GM12878 (cell line): Measurements from ENCODE around the gene FAM221A. TPM values are rescaled to one million over a fixed set of nuclear protein-coding genes. Genes with fewer than 3 reads are reported as not detected.
A peak's percentile ranks its signal among the peaks of the same experiment; 100 is the strongest.

Experiments used
- ATAC-seq: fragments of 200-7000 bp; cut with Tn5 transposase; 3 replicates; pipeline ENCODE4 v1.9.1; 2020; ENCODE audit warnings: mild to moderate bottlenecking, moderate library complexity
- BruUV-seq: library from RNA; stranded (reverse); fragments of 400-500 nt; replicated peaks from 2 replicates; lab custom pipeline; 2021; lab: Mats Ljungman, UMichigan
- CTCF ChIA-PET: fragments of 300-600 bp; sonication (Branson Sonifier 250); formaldehyde crosslinking; extraction: SDS; loops from one replicate; lab custom pipeline; 2021; ENCODE audit warnings: inconsistent platforms; lab: Yijun Ruan, JAX
- POLR2A ChIA-PET: fragments of 350-600 bp; formaldehyde crosslinking; extraction: SDS; loops from one replicate; lab custom pipeline; 2021; ENCODE audit warnings: inconsistent platforms; lab: Charles Lee
- RAD21 ChIA-PET: fragments of 300-600 bp; sonication (Branson Sonifier 250); formaldehyde crosslinking; loops from one replicate; lab custom pipeline; 2023; ENCODE audit warnings: antibody characterized with exemption; ENCODE audit not compliant: unreplicated experiment; lab: Charles Lee
- SMC1A ChIA-PET: fragments of 300-600 bp; sonication (Branson Sonifier 250); formaldehyde crosslinking; loops from one replicate; lab custom pipeline; 2023; ENCODE audit not compliant: unreplicated experiment, uncharacterized antibody; lab: Charles Lee
- DNase-seq: peaks from one replicate; pipeline ENCODE4 v3.0.0-alpha.2; 2011; ENCODE audit warnings: low read depth, low spot score
- FAIRE-seq: peaks from 3 replicates; lab custom pipeline; 2011; peaks lifted over from hg19 to GRCh38; lab: Jason Lieb, UNC
- H2AFZ ChIP-seq: 2 replicates; pipeline ENCODE4 v1.6.0; 2011; ENCODE audit warnings: low read depth, low read length, control low read depth; ENCODE audit not compliant: control insufficient read depth
- H3K27ac ChIP-seq: 2 replicates; pipeline ENCODE4 v1.5.1; 2011; ENCODE audit warnings: control low read depth; ENCODE audit not compliant: control insufficient read depth, insufficient read depth
- H3K27me3 ChIP-seq, 2 experiments: replicated peaks in 1 of 2; 2 replicates each; pipeline versions ENCODE4 v1.6.0 to v1.6.1; 2011; ENCODE audit warnings: low read length in 1 of 2; ENCODE audit not compliant: control insufficient read depth in 2 of 2, insufficient read depth in 2 of 2
- H3K36me3 ChIP-seq, 2 experiments: 2 replicates each; pipeline ENCODE4 v1.5.1; 2011; ENCODE audit warnings: low read length in 1 of 2; ENCODE audit not compliant: control insufficient read depth in 2 of 2, insufficient read depth in 2 of 2
- H3K4me1 ChIP-seq: 2 replicates; pipeline ENCODE4 v1.6.1; 2011; ENCODE audit warnings: mild to moderate bottlenecking, low read length, moderate library complexity, mixed read lengths; ENCODE audit not compliant: control insufficient read depth, insufficient read depth
- H3K4me2 ChIP-seq: 2 replicates; pipeline ENCODE4 v1.6.0; 2011; ENCODE audit warnings: control low read depth; ENCODE audit not compliant: control insufficient read depth, insufficient read depth
- H3K4me3 ChIP-seq: fragments of 200-600 bp; sonication (generic); 2 replicates; pipeline ENCODE4 v1.5.1; 2016
- H3K79me2 ChIP-seq: 2 replicates; pipeline ENCODE4 v1.6.0; 2011; ENCODE audit warnings: low read length; ENCODE audit not compliant: control insufficient read depth, insufficient read depth
- H3K9ac ChIP-seq: 2 replicates; pipeline ENCODE4 v1.8.0; 2011; ENCODE audit warnings: low read length, control low read depth, mixed read lengths; ENCODE audit not compliant: control insufficient read depth, insufficient read depth
- H3K9me3 ChIP-seq: replicated peaks from 3 replicates; pipeline ENCODE4 v1.5.1; 2011; ENCODE audit warnings: mild to moderate bottlenecking, low read length; ENCODE audit not compliant: control insufficient read depth, insufficient read depth
- H4K20me1 ChIP-seq: 2 replicates; pipeline ENCODE4 v1.6.0; 2011; ENCODE audit not compliant: control insufficient read depth, insufficient read depth
- ATF7 ChIP-seq: fragments of 450-650 bp; IDR thresholded peaks from 2 replicates; pipeline ENCODE4 v1.6.1; 2016; ENCODE audit warnings: low read depth, mild to moderate bottlenecking
- BMI1 ChIP-seq: fragments of 450-650 bp; IDR thresholded peaks from 2 replicates; pipeline ENCODE4 v1.6.1; 2016; ENCODE audit warnings: mild to moderate bottlenecking, moderate library complexity, borderline replicate concordance
- GATAD2B ChIP-seq: fragments of 450-650 bp; conservative IDR thresholded peaks from 2 replicates; pipeline ENCODE4 v1.6.1; 2017; ENCODE audit warnings: low read depth, mild to moderate bottlenecking, moderate library complexity
- HDAC6 ChIP-seq: fragments of 200-600 bp; sonication (generic); IDR thresholded peaks from one replicate; pipeline ENCODE4 v1.8.0; 2017; ENCODE audit warnings: antibody characterized with exemption; ENCODE audit not compliant: unreplicated experiment
- MTA2 ChIP-seq: fragments of 450-650 bp; IDR thresholded peaks from 2 replicates; pipeline ENCODE4 v1.6.1; 2016; ENCODE audit warnings: low read depth, mild to moderate bottlenecking, moderate library complexity
- MXI1 ChIP-seq: fragments of 150-350 bp; IDR thresholded peaks from 2 replicates; pipeline ENCODE4 v1.6.1; 2011; ENCODE audit warnings: low read depth, mild to moderate bottlenecking, inconsistent platforms, low read length, improper control_type of control experiment
- NBN ChIP-seq: fragments of 450-650 bp; IDR thresholded peaks from 2 replicates; pipeline ENCODE4 v1.6.1; 2016
- POLR2A ChIP-seq: IDR thresholded peaks from 2 replicates; pipeline ENCODE4 v1.6.1; 2011; ENCODE audit warnings: low read depth, mild to moderate bottlenecking, low read length
- RUNX3 ChIP-seq: IDR thresholded peaks from 2 replicates; pipeline ENCODE4 v1.6.1; 2012; ENCODE audit warnings: low read length, inconsistent platforms
- TBL1XR1 ChIP-seq: IDR thresholded peaks from 2 replicates; pipeline ENCODE4 v1.6.1; 2012; ENCODE audit warnings: low read depth, low read length, improper control_type of control experiment
- WGBS: methylation state at CpG from one replicate; pipeline ENCODE4 v1.1.6; 2016; ENCODE audit warnings: low lambda C conversion rate; ENCODE audit not compliant: insufficient replicate concordance, insufficient coverage; ENCODE audit errors: missing lambda C conversion rate; 5-methylcytosine and 5-hydroxymethylcytosine counted together
- in situ Hi-C: fragments of 300-500 bp; cut with MboI; formaldehyde crosslinking; loops from 9 replicates; pipeline ENCODE4 v1.14.3; 2018; ENCODE audit warnings: mixed read lengths
- intact Hi-C: fragments of 100-400 bp; cut with micrococcal nuclease; formaldehyde crosslinking; loops from one replicate; pipeline ENCODE4 v1.14.2; 2022; ENCODE audit not compliant: unreplicated experiment
- polyA plus RNA-seq, 11 experiments: library from polyadenylated mRNA; depleted of rRNA in 4 of 11; unstranded in 6 of 11; stranded (reverse) in 5 of 11; fragments of >200 nt; fragmentation: Nextera tagmentation in 4 of 11; fragmentation: Illumina TruSeq in 1 of 11; extraction: Ambion mirVana in 4 of 11; extraction: Trizol in 1 of 11; gene quantifications; 1 replicate in 1 of 11; 2 replicates in 10 of 11; pipeline versions ENCODE4 v1.2.1 to v1.2.3, GENCODE V29; 2011 to 2016; ENCODE audit warnings: inconsistent platforms in 2 of 11, missing spikeins in 2 of 11, low read depth in 1 of 11
- total RNA-seq, 4 experiments: library from RNA; depleted of rRNA in 3 of 4; stranded (reverse); fragments of >200 nt in 3 of 4; fragmentation: Illumina TruSeq in 1 of 4; extraction: Trizol in 1 of 4; gene quantifications; 2 replicates each; pipeline versions ENCODE4 v1.2.1 to v1.2.3, GENCODE V29; 2013 to 2021
- TF ChIP-seq, protein P1 (sequence below): fragments of 150-350 bp; IDR thresholded peaks from 2 replicates; pipeline ENCODE4 v1.6.1; 2014; ENCODE audit warnings: mild to moderate bottlenecking, low read depth, low read length
- TF ChIP-seq, protein P2 (sequence below): fragments of 150-350 bp; IDR thresholded peaks from 2 replicates; pipeline ENCODE4 v1.6.1; 2016; ENCODE audit warnings: low read depth, low read length
- TF ChIP-seq, protein P3 (sequence below): IDR thresholded peaks from 2 replicates; pipeline ENCODE4 v1.6.1; 2012; ENCODE audit warnings: low read length, inconsistent platforms

The FAM221A gene
- total and polyA plus RNA-seq, 10 of the 15 experiments (the other 5 are each of a cell fraction or from before 2014, with no cell fraction given) = 6.3 to 16.7 (median 9.7) TPM

DNA sequence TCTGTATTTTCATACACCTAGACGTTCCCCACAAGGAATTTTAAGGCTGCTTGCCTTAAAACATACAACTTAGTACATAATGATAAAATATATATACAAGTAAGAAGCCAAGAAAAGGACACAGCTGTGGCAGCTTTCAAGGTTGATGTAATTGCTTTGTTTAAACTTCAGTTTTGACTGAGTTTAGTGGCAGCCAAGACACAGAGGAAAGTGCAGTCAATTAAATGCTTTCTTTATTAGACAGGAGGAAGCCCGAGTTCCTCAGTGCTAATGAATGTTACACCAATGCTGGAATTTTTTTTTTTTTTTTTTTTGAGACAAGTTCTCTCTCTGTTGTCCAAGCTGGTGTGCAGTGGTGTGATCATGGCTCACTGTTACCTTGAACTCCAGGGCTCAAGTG lies 18.8 kb downstream of the FAM221A start (continued):
- TF ChIP-seq, protein P1, sequence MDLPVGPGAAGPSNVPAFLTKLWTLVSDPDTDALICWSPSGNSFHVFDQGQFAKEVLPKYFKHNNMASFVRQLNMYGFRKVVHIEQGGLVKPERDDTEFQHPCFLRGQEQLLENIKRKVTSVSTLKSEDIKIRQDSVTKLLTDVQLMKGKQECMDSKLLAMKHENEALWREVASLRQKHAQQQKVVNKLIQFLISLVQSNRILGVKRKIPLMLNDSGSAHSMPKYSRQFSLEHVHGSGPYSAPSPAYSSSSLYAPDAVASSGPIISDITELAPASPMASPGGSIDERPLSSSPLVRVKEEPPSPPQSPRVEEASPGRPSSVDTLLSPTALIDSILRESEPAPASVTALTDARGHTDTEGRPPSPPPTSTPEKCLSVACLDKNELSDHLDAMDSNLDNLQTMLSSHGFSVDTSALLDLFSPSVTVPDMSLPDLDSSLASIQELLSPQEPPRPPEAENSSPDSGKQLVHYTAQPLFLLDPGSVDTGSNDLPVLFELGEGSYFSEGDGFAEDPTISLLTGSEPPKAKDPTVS = no peak
- TF ChIP-seq MTA2 (peak; percentile 38; the same call in 1 of the 2 replicates), TBL1XR1 (no peak), NBN (no peak)

- Histone ChIP-seq H3K27ac (no peak overlapping the region), H3K27me3 (no peaks in the 10 kb centered on the region), H4K20me1 (no peaks in the 10 kb centered on the region), H3K79me2 (no peaks in the 10 kb centered on the region), H3K4me2 (no peak overlapping the region), H3K4me1 (no peaks in the 10 kb centered on the region)
- intact Hi-C loops = no loop called here
- ChIA-PET CTCF (interaction anchor here (7.1 to 7.9 kb wide), 2 partner anchors 11 to 128 kb away, joined by 73 to 148 read pairs; partner anchors contain the start of gene STK31), SMC1A (interaction anchor here (0.6 to 4.3 kb wide), 3 partner anchors 11 to 898 kb away, joined by 3 to 57 read pairs (median 4); partner anchors contain the start of gene STK31), POLR2A (no interaction called here)
- no peak for DNase-seq
- in situ Hi-C loops = loop anchor here (5.0 kb wide), 1 partner anchor 428 kb away; no protein-coding TSS in a partner anchor
- no TSS peak for BruUV-seq
- TF ChIP-seq, protein P2, sequence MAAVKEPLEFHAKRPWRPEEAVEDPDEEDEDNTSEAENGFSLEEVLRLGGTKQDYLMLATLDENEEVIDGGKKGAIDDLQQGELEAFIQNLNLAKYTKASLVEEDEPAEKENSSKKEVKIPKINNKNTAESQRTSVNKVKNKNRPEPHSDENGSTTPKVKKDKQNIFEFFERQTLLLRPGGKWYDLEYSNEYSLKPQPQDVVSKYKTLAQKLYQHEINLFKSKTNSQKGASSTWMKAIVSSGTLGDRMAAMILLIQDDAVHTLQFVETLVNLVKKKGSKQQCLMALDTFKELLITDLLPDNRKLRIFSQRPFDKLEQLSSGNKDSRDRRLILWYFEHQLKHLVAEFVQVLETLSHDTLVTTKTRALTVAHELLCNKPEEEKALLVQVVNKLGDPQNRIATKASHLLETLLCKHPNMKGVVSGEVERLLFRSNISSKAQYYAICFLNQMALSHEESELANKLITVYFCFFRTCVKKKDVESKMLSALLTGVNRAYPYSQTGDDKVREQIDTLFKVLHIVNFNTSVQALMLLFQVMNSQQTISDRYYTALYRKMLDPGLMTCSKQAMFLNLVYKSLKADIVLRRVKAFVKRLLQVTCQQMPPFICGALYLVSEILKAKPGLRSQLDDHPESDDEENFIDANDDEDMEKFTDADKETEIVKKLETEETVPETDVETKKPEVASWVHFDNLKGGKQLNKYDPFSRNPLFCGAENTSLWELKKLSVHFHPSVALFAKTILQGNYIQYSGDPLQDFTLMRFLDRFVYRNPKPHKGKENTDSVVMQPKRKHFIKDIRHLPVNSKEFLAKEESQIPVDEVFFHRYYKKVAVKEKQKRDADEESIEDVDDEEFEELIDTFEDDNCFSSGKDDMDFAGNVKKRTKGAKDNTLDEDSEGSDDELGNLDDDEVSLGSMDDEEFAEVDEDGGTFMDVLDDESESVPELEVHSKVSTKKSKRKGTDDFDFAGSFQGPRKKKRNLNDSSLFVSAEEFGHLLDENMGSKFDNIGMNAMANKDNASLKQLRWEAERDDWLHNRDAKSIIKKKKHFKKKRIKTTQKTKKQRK = no peak
- TF ChIP-seq RUNX3 = no peak
- no peak for TF ChIP-seq POLR2A
- no peak for TF ChIP-seq MXI1
- no peak for TF ChIP-seq BMI1
- TF ChIP-seq ATF7 = no peak
- TF ChIP-seq, protein P3, sequence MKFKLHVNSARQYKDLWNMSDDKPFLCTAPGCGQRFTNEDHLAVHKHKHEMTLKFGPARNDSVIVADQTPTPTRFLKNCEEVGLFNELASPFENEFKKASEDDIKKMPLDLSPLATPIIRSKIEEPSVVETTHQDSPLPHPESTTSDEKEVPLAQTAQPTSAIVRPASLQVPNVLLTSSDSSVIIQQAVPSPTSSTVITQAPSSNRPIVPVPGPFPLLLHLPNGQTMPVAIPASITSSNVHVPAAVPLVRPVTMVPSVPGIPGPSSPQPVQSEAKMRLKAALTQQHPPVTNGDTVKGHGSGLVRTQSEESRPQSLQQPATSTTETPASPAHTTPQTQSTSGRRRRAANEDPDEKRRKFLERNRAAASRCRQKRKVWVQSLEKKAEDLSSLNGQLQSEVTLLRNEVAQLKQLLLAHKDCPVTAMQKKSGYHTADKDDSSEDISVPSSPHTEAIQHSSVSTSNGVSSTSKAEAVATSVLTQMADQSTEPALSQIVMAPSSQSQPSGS = no peak
- no peak for TF ChIP-seq HDAC6
- TF ChIP-seq GATAD2B = no peak
- TF ChIP-seq, all 136 proteins: peak for 0
- no peak for ATAC-seq
- WGBS = 99% methylated on average over 4 of the region's 4 CpGs
- FAIRE-seq = no peak
- RAD21 ChIA-PET = interaction anchor here (0.9 to 4.3 kb wide), 3 partner anchors 11 to 126 kb away, joined by 3 to 20 read pairs (median 3); partner anchors contain the start of gene FAM221A
- Histone ChIP-seq H3K9me3 (no peaks in the 10 kb centered on the region; the same call in 2 of the 3 replicates), H3K9ac (no peak overlapping the region), H2AFZ (no peak overlapping the region), H3K4me3 (no peak overlapping the region), H3K36me3 (peaks cover 0 to 9% of the 10 kb centered on the region in 2 experiments; a peak in 3 of 4 replicates)
Measured at GRCh38 chr7:23700046-23700445, 20.0 kb downstream of the FAM221A start.
